H1 (cell line): ENCODE results near the gene MED31. TPM values are rescaled to one million over a fixed set of nuclear protein-coding genes. Genes with fewer than 3 reads are reported as not detected.
A peak's percentile ranks its signal among the peaks of the same experiment; 100 is the strongest.

Source experiments
- CTCF ChIA-PET: fragments of 300-600 bp; sonication (Branson Sonifier 250); formaldehyde crosslinking; loops from one replicate; lab custom pipeline; 2021; ENCODE audit not compliant: partially characterized antibody; lab: Charles Lee
- POLR2A ChIA-PET: fragments of 300-600 bp; sonication (Branson Sonifier 250); formaldehyde crosslinking; loops from one replicate; lab custom pipeline; 2021; ENCODE audit warnings: inconsistent platforms; ENCODE audit not compliant: partially characterized antibody; lab: Charles Lee
- DNase-seq, 2 experiments: peaks; one replicate each; pipeline versions ENCODE4 v3.0.0 to v3.0.0-alpha.2; 2010 to 2022; ENCODE audit warnings: low spot score in 2 of 2, low read depth in 1 of 2, mixed read lengths in 1 of 2
- FAIRE-seq: peaks from 2 replicates; lab custom pipeline; 2011; peaks lifted over from hg19 to GRCh38; lab: Jason Lieb, UNC
- H2AFZ ChIP-seq: 2 replicates; pipeline ENCODE4 v1.8.1; 2012; ENCODE audit warnings: low read length, inconsistent platforms
- H2AK5ac ChIP-seq: 2 replicates; pipeline ENCODE4 v1.6.1; 2013; ENCODE audit warnings: low read depth, low read length
- H2BK120ac ChIP-seq: replicated peaks from 2 replicates; pipeline ENCODE3; 2013; ENCODE audit warnings: low read depth, low read length, inconsistent platforms
- H2BK12ac ChIP-seq: 2 replicates; pipeline ENCODE4 v1.6.1; 2013; ENCODE audit warnings: low read depth, low read length
- H2BK15ac ChIP-seq: 2 replicates; pipeline ENCODE4 v1.6.1; 2013; ENCODE audit warnings: low read length
- H2BK20ac ChIP-seq: 2 replicates; pipeline ENCODE4 v1.6.1; 2013; ENCODE audit warnings: low read length
- H2BK5ac ChIP-seq: 2 replicates; pipeline ENCODE4 v1.6.1; 2013; ENCODE audit warnings: low read depth, low read length
- H3K14ac ChIP-seq: 2 replicates; pipeline ENCODE4 v1.6.1; 2013; ENCODE audit warnings: inconsistent platforms; ENCODE audit not compliant: insufficient read length
- H3K18ac ChIP-seq: 2 replicates; pipeline ENCODE4 v1.6.1; 2013; ENCODE audit warnings: low read length; ENCODE audit errors: extremely low read depth
- H3K23ac ChIP-seq: 2 replicates; pipeline ENCODE4 v1.6.1; 2013; ENCODE audit warnings: inconsistent platforms; ENCODE audit not compliant: insufficient read length
- H3K23me2 ChIP-seq: 2 replicates; pipeline ENCODE4 v1.6.1; 2013; ENCODE audit warnings: low read depth, low read length
- H3K27ac ChIP-seq: 2 replicates; pipeline ENCODE4 v1.6.1; 2011; ENCODE audit warnings: low read depth, low read length, inconsistent platforms
- H3K27me3 ChIP-seq, 4 experiments: replicated peaks in 1 of 4; 1 replicate in 1 of 4; 2 replicates in 3 of 4; pipeline versions ENCODE4 v1.6.1 to v1.8.1; 2011 to 2013; ENCODE audit warnings: low read length in 3 of 4, mild to moderate bottlenecking in 3 of 4, inconsistent platforms in 2 of 4, mixed read lengths in 2 of 4, moderate library complexity in 1 of 4; ENCODE audit not compliant: control insufficient read depth in 3 of 4, insufficient read depth in 3 of 4; ENCODE audit errors: extremely low read depth in 1 of 4
- H3K36me3 ChIP-seq, 4 experiments: 2 replicates each; pipeline versions ENCODE4 v1.6.1 to v1.8.1; 2011 to 2013; ENCODE audit warnings: mild to moderate bottlenecking in 4 of 4, low read length in 3 of 4, moderate library complexity in 2 of 4, control low read depth in 1 of 4, inconsistent platforms in 1 of 4; ENCODE audit not compliant: insufficient read depth in 4 of 4, control insufficient read depth in 2 of 4
- H3K4ac ChIP-seq: replicated peaks from 2 replicates; pipeline ENCODE3; 2013; ENCODE audit warnings: low read length, low read depth, mixed read lengths, inconsistent platforms; ENCODE audit not compliant: insufficient read length
- H3K4me1 ChIP-seq, 4 experiments: replicated peaks in 1 of 4; 1 replicate in 1 of 4; 2 replicates in 3 of 4; pipeline versions ENCODE4 v1.6.1 to v1.8.1; 2011 to 2013; ENCODE audit warnings: low read length in 3 of 4, inconsistent platforms in 2 of 4, mixed read lengths in 1 of 4; ENCODE audit not compliant: insufficient read depth in 4 of 4, control insufficient read depth in 3 of 4
- H3K4me2 ChIP-seq, 2 experiments: 2 replicates each; pipeline versions ENCODE4 v1.6.1 to v1.8.1; 2011 to 2013; ENCODE audit warnings: low read depth in 2 of 2, low read length in 2 of 2, control low read depth in 1 of 2, inconsistent platforms in 1 of 2, mild to moderate bottlenecking in 1 of 2; ENCODE audit not compliant: insufficient read depth in 1 of 2
- H3K4me3 ChIP-seq, 4 experiments: fragments of 200-600, 300-600 bp in 1 of 4; sonication (generic), shearing (Covaris generic), sonication (Bioruptor Twin) in 1 of 4; 2 replicates each; pipeline versions ENCODE4 v1.5.1 to v1.8.1; 2011 to 2016; ENCODE audit warnings: low read length in 4 of 4, low read depth in 3 of 4, control low read depth in 2 of 4, inconsistent platforms in 2 of 4, mild to moderate bottlenecking in 2 of 4, mixed read lengths in 1 of 4, moderate library complexity in 1 of 4; ENCODE audit not compliant: insufficient read depth in 2 of 4; ENCODE audit errors: extremely low read depth in 1 of 4
- H3K56ac ChIP-seq: replicated peaks from 2 replicates; pipeline ENCODE3; 2013; ENCODE audit warnings: low read depth, mild to moderate bottlenecking, mixed read lengths, low read length, inconsistent platforms; ENCODE audit not compliant: insufficient read length
- H3K79me1 ChIP-seq: 2 replicates; pipeline ENCODE4 v1.6.1; 2013; ENCODE audit warnings: low read depth, low read length, control low read depth
- H3K79me2 ChIP-seq, 2 experiments: 2 replicates each; pipeline versions ENCODE4 v1.6.1 to v1.8.1; 2012 to 2013; ENCODE audit warnings: low read length in 2 of 2, mild to moderate bottlenecking in 2 of 2, inconsistent platforms in 1 of 2; ENCODE audit not compliant: insufficient read depth in 2 of 2, control insufficient read depth in 1 of 2
- H3K9ac ChIP-seq, 4 experiments: replicated peaks in 1 of 4; 1 replicate in 1 of 4; 2 replicates in 3 of 4; pipeline versions ENCODE4 v1.6.1 to v1.8.1; 2011 to 2013; ENCODE audit warnings: low read depth in 3 of 4, low read length in 3 of 4, control low read depth in 2 of 4, mild to moderate bottlenecking in 2 of 4, moderate library complexity in 2 of 4, inconsistent platforms in 1 of 4; ENCODE audit errors: extremely low read depth in 1 of 4
- H3K9me3 ChIP-seq, 2 experiments: 2 replicates each; pipeline versions ENCODE4 v1.6.1 to v1.8.1; 2012 to 2013; ENCODE audit warnings: mild to moderate bottlenecking in 2 of 2, moderate library complexity in 2 of 2, control low read depth in 1 of 2, inconsistent platforms in 1 of 2, low read depth in 1 of 2, low read length in 1 of 2, mixed read lengths in 1 of 2; ENCODE audit not compliant: insufficient read depth in 2 of 2
- H4K20me1 ChIP-seq, 2 experiments: replicated peaks in 1 of 2; 2 replicates each; pipeline versions ENCODE3 to v1.8.1; 2011 to 2013; ENCODE audit warnings: inconsistent platforms in 2 of 2, low read length in 2 of 2, mild to moderate bottlenecking in 1 of 2; ENCODE audit not compliant: insufficient read depth in 2 of 2, control insufficient read depth in 1 of 2
- H4K5ac ChIP-seq: 2 replicates; pipeline ENCODE4 v1.6.1; 2013; ENCODE audit warnings: low read length, low read depth, mixed read lengths, inconsistent platforms; ENCODE audit not compliant: insufficient read length
- H4K8ac ChIP-seq: 2 replicates; pipeline ENCODE4 v1.8.0; 2013; ENCODE audit warnings: mild to moderate bottlenecking, moderate library complexity, low read length, inconsistent platforms; ENCODE audit not compliant: insufficient read depth; ENCODE audit errors: extremely low read depth
- H4K91ac ChIP-seq: replicated peaks from 2 replicates; pipeline ENCODE3; 2013; ENCODE audit warnings: low read length, mixed read lengths, inconsistent platforms; ENCODE audit not compliant: insufficient read length
- CHD2 ChIP-seq: IDR thresholded peaks from 2 replicates; pipeline ENCODE4 v1.6.1; 2012; ENCODE audit warnings: low read length, improper control_type of control experiment
- WGBS, 2 experiments: shearing (Covaris generic) in 1 of 2; methylation state at CpG; one replicate each; pipeline versions ENCODE4 v1.1.6 to v1.1.7; 2013 to 2015; ENCODE audit warnings: low lambda C conversion rate in 2 of 2, mixed read lengths in 2 of 2, inconsistent platforms in 1 of 2, low coverage in 1 of 2, missing lambda C conversion rate in 1 of 2; ENCODE audit not compliant: insufficient replicate concordance in 2 of 2, insufficient coverage in 1 of 2, insufficient read length in 1 of 2; ENCODE audit errors: extremely low coverage in 1 of 2, missing lambda C conversion rate in 1 of 2; 5-methylcytosine and 5-hydroxymethylcytosine counted together
- polyA plus RNA-seq, 7 experiments: library from polyadenylated mRNA; depleted of rRNA in 3 of 7; stranded (reverse) in 5 of 7; unstranded in 2 of 7; fragments of >200 nt in 5 of 7; fragments of 200-250 nt in 2 of 7; gene quantifications; 1 replicate in 5 of 7; 2 replicates in 1 of 7; 4 replicates in 1 of 7; pipeline versions ENCODE4 v1.2.1 to v1.2.3, GENCODE V29; 2011 to 2013; ENCODE audit warnings: missing spikeins in 2 of 7, mixed read lengths in 2 of 7
- total RNA-seq: library from RNA; stranded (reverse); fragmentation: NEBNext Ultra II Directional; extraction: Animal tissue kit (Norgen Biotek cat#: 25700); gene quantifications from 2 replicates; pipeline ENCODE4 v1.2.1, GENCODE V29; 2021

MED31 gene
- total and polyA plus RNA-seq, 2 of the 8 experiments (the other 6 are each of a cell fraction or from before 2014, with no cell fraction given) = 4.6 to 12.3 TPM

DNA sequence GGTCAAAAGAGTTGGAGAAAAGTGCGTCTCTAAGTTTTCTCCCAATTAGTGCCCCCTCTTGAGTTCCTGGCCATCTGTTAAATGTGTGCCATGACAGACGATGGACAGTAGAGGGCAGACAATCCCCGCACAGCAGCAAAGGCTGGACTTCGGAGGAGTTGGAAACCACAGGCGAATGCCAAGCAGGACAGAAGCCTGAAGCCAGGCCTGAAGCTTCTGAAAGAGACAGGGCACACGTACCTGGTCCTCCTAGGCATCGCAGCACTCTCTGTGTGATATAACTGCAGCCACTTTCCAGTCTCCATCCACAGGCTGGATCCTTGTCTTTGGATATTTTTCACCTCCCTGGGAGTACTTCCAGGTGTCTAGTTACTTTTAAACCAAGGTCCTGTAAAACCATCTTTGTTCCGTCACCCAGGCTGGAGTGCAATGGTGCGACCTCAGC is 14.7 kb upstream of the MED31 start:
- Histone ChIP-seq H3K36me3 (no peaks in the 10 kb centered on the region), H3K4me3 (no peak overlapping the region), H2AFZ (no peak overlapping the region), H3K56ac (no peak overlapping the region), H2BK15ac (no peak overlapping the region), H3K4me1 (peaks cover 0 to 2% (median 1%) of the 10 kb centered on the region in 4 experiments; a peak in 1 of 7 replicates), H4K20me1 (peaks cover 0 to 2% of the 10 kb centered on the region in 2 experiments), H3K4ac (no peak overlapping the region), H3K18ac (no peak overlapping the region), H3K79me2 (no peaks in the 10 kb centered on the region), H3K23ac (no peak overlapping the region), H2BK20ac (no peak overlapping the region), H2AK5ac (no peak overlapping the region), H3K9me3 (no peaks in the 10 kb centered on the region), H3K27me3 (peaks cover 0 to 6% (median 4%) of the 10 kb centered on the region in 4 experiments; a peak in 2 of 7 replicates), H4K91ac (no peak overlapping the region), H2BK12ac (no peak overlapping the region), H4K8ac (no peak overlapping the region), H3K9ac (no peak overlapping the region), H3K79me1 (no peaks in the 10 kb centered on the region), H3K23me2 (no peaks in the 10 kb centered on the region), H2BK120ac (no peak overlapping the region), H3K14ac (no peak overlapping the region), H2BK5ac (no peak overlapping the region), H3K4me2 (no peak overlapping the region), H3K27ac (no peak overlapping the region), H4K5ac (no peak overlapping the region)
- FAIRE-seq (peak; percentile 88), DNase-seq (peak; percentile 66 to 72)
- WGBS, 2 experiments = 30% methylated on average over 9 of the region's 9 CpGs; no CpG with 5 or more reads in 1 of the 2 experiments
- ChIA-PET CTCF (interaction anchor here (0.6 to 4.8 kb wide), 36 partner anchors 8 to 392 kb away, joined by 3 to 41 read pairs (median 4); partner anchors contain the start of genes ALOX12 and SLC13A5), POLR2A (no interaction called here)
- no peak for TF ChIP-seq CHD2
